Astrocyte (in vitro differentiated cells and primary cell): ENCODE data around the gene GPRC5A. TPM values are rescaled to one million over a fixed set of nuclear protein-coding genes. Genes with fewer than 3 reads are reported as not detected.
A peak's percentile ranks its signal among the peaks of the same experiment; 100 is the strongest.

Experiments
- DNase-seq: peaks from one replicate; pipeline ENCODE4 v3.0.0-alpha.2; 2010; ENCODE audit warnings: low read depth
- FAIRE-seq: peaks from 2 replicates; lab custom pipeline; 2011; peaks lifted over from hg19 to GRCh38; lab: Jason Lieb, UNC
- H2AFZ ChIP-seq: 2 replicates; pipeline ENCODE4 v1.6.0; 2012; ENCODE audit warnings: low read depth, low read length, inconsistent platforms
- H3K27ac ChIP-seq: 2 replicates; pipeline ENCODE4 v1.5.1; 2011; ENCODE audit warnings: low read depth, low read length, inconsistent platforms
- H3K27me3 ChIP-seq: 2 replicates; pipeline ENCODE4 v1.6.0; 2011; ENCODE audit warnings: low read length, inconsistent platforms; ENCODE audit not compliant: insufficient read depth
- H3K36me3 ChIP-seq: 2 replicates; pipeline ENCODE4 v1.5.1; 2011; ENCODE audit warnings: low read length, inconsistent platforms; ENCODE audit not compliant: insufficient read depth
- H3K4me1 ChIP-seq: 2 replicates; pipeline ENCODE4 v1.5.1; 2011; ENCODE audit warnings: low read length, inconsistent platforms; ENCODE audit not compliant: insufficient read depth
- H3K4me2 ChIP-seq: 2 replicates; pipeline ENCODE4 v1.6.0; 2012; ENCODE audit warnings: low read length, inconsistent platforms
- H3K4me3 ChIP-seq: 2 replicates; pipeline ENCODE4 v1.5.1; 2011; ENCODE audit warnings: low read depth, mild to moderate bottlenecking, low read length, inconsistent platforms; ENCODE audit not compliant: insufficient read depth
- H3K79me2 ChIP-seq: 2 replicates; pipeline ENCODE4 v1.6.0; 2012; ENCODE audit warnings: mild to moderate bottlenecking, low read length, inconsistent platforms; ENCODE audit not compliant: insufficient read depth
- H3K9ac ChIP-seq: 2 replicates; pipeline ENCODE4 v1.6.0; 2012; ENCODE audit warnings: mild to moderate bottlenecking, low read length, inconsistent platforms
- H3K9me3 ChIP-seq: 2 replicates; pipeline ENCODE4 v1.5.1; 2012; ENCODE audit warnings: low read depth, mild to moderate bottlenecking, low read length, inconsistent platforms; ENCODE audit not compliant: insufficient read depth
- H4K20me1 ChIP-seq: 2 replicates; pipeline ENCODE4 v1.6.0; 2012; ENCODE audit warnings: low read length, inconsistent platforms; ENCODE audit not compliant: insufficient read depth
- H3K27ac Mint-ChIP-seq: one replicate; pipeline ENCODE4 v1.8.0; 2021; ENCODE audit warnings: mild to moderate bottlenecking, mixed read lengths; ENCODE audit not compliant: unreplicated experiment
- H3K27me3 Mint-ChIP-seq: one replicate; pipeline ENCODE4 v1.8.0; 2021; ENCODE audit warnings: low read depth, mixed read lengths; ENCODE audit not compliant: unreplicated experiment
- H3K36me3 Mint-ChIP-seq: one replicate; pipeline ENCODE4 v1.8.0; 2021; ENCODE audit warnings: low read depth, mixed read lengths; ENCODE audit not compliant: unreplicated experiment
- H3K4me1 Mint-ChIP-seq: one replicate; pipeline ENCODE4 v1.8.0; 2021; ENCODE audit warnings: low read depth, mixed read lengths; ENCODE audit not compliant: unreplicated experiment
- H3K4me3 Mint-ChIP-seq: one replicate; pipeline ENCODE4 v1.8.0; 2021; ENCODE audit warnings: mild to moderate bottlenecking, moderate library complexity, mixed read lengths; ENCODE audit not compliant: unreplicated experiment
- H3K9me3 Mint-ChIP-seq: one replicate; pipeline ENCODE4 v1.8.0; 2021; ENCODE audit warnings: mild to moderate bottlenecking, mixed read lengths; ENCODE audit not compliant: unreplicated experiment
- EZH2 ChIP-seq: IDR thresholded peaks from 2 replicates; pipeline ENCODE4 v1.6.1; 2012; ENCODE audit warnings: mild to moderate bottlenecking, low read length, inconsistent platforms; ENCODE audit not compliant: insufficient read depth
- total RNA-seq: library from RNA; stranded (reverse); gene quantifications from 2 replicates; pipeline ENCODE4 v1.2.1, GENCODE V29; 2021
- TF ChIP-seq, protein P1 (sequence below): IDR thresholded peaks from 2 replicates; pipeline ENCODE4 v1.5.1; 2011; ENCODE audit warnings: low read depth, mild to moderate bottlenecking, inconsistent platforms, low read length, moderate library complexity; ENCODE audit not compliant: insufficient read depth

Gene GPRC5A
- total RNA-seq, 1 donor from 2014 or later, result 12.5 TPM

DNA sequence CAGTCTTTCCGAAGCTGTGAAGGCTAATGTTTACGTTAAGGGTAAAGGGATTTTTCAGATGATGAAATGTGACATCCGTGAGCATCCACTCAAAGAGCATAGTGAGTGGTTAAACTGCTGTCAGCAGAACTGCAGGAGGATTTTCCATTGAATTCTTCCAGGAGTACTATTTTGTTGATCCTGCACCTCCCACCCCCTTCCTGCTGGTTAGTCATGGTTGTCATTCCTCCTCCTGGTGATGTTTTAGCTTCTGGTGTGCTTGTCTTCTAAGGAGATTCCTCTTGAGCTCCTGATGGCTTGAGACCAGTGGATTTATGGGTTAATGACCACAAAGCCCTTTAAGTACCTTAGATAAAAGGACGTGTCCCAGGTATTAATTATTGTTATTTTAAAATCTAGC, 63.0 kb downstream of the GPRC5A start:
- no peaks in the 10 kb centered on the region for H3K27me3 ChIP-seq
- FAIRE-seq, result no peak
- no peak overlapping the region for H3K4me3 ChIP-seq
- no peak overlapping the region for H3K27ac Mint-ChIP-seq
- H3K9me3 Mint-ChIP-seq, result peaks cover 1% of the 10 kb centered on the region
- no peak overlapping the region for H3K9ac ChIP-seq
- H3K27ac ChIP-seq, result no peak overlapping the region
- no peaks in the 10 kb centered on the region for H4K20me1 ChIP-seq
- no peak for TF ChIP-seq EZH2
- TF ChIP-seq, protein P1, sequence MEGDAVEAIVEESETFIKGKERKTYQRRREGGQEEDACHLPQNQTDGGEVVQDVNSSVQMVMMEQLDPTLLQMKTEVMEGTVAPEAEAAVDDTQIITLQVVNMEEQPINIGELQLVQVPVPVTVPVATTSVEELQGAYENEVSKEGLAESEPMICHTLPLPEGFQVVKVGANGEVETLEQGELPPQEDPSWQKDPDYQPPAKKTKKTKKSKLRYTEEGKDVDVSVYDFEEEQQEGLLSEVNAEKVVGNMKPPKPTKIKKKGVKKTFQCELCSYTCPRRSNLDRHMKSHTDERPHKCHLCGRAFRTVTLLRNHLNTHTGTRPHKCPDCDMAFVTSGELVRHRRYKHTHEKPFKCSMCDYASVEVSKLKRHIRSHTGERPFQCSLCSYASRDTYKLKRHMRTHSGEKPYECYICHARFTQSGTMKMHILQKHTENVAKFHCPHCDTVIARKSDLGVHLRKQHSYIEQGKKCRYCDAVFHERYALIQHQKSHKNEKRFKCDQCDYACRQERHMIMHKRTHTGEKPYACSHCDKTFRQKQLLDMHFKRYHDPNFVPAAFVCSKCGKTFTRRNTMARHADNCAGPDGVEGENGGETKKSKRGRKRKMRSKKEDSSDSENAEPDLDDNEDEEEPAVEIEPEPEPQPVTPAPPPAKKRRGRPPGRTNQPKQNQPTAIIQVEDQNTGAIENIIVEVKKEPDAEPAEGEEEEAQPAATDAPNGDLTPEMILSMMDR, result no peak
- no peak overlapping the region for H3K4me3 Mint-ChIP-seq
- H3K36me3 ChIP-seq, result no peaks in the 10 kb centered on the region
- H3K4me1 ChIP-seq, result no peaks in the 10 kb centered on the region
- peaks cover 3% of the 10 kb centered on the region for H3K4me1 Mint-ChIP-seq
- H2AFZ ChIP-seq, result no peak overlapping the region
- no peaks in the 10 kb centered on the region for H3K79me2 ChIP-seq
- no peaks in the 10 kb centered on the region for H3K36me3 Mint-ChIP-seq
- no peak overlapping the region for H3K4me2 ChIP-seq
- no peaks in the 10 kb centered on the region for H3K9me3 ChIP-seq
- H3K27me3 Mint-ChIP-seq, result peaks cover 10% of the 10 kb centered on the region
- peak; percentile 45 for DNase-seq

DNA sequence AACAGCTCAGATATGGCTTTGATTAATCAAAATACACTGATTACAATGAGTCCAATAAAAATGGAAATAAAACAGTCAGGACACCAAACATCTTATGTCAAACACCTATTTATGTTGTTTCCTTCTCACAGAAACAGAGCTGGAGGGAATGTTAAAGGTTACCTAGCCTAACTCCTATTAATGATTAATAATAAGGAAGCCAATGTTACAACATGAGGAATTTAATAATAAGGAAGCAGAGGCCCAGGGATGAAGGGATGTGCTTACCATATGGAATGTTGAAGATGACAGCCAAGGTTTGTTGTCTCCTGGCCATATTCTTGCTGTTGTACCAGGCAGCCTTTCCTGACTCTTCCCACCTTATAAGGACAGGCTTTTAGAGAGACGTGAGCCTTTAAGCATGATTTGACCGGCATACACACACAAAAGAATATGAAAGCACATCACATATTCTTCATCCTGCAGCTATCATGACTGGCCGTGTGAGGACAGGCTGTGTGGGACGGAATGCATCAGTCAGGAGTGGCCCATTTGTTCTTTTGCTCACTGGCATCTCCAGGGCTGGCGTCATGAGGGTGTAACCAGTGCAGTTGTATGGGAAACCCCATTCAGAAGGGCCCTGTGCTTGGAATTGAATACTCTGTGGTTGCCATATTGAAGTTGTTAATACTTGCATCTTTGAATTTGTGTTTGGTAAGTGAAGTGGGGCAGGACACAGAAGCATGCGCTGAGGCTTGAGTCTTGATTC, 63.7 kb downstream of the GPRC5A start:
- Histone ChIP-seq H3K4me2 (no peak overlapping the region), H3K4me1 (no peaks in the 10 kb centered on the region), H4K20me1 (no peaks in the 10 kb centered on the region), H3K36me3 (no peaks in the 10 kb centered on the region), H3K9ac (no peak overlapping the region), H3K4me3 (no peak overlapping the region), H2AFZ (no peak overlapping the region), H3K27me3 (no peaks in the 10 kb centered on the region), H3K27ac (no peak overlapping the region), H3K9me3 (no peaks in the 10 kb centered on the region), H3K79me2 (no peaks in the 10 kb centered on the region)
- peaks cover 4% of the 10 kb centered on the region for H3K27me3 Mint-ChIP-seq
- DNase-seq (no peak), FAIRE-seq (no peak)
- no peak overlapping the region for H3K4me3 Mint-ChIP-seq
- no peaks in the 10 kb centered on the region for H3K9me3 Mint-ChIP-seq
- H3K4me1 Mint-ChIP-seq, result peaks cover 3% of the 10 kb centered on the region
- no peak for TF ChIP-seq EZH2
- TF ChIP-seq, protein P1, result no peak
- H3K27ac Mint-ChIP-seq, result no peak overlapping the region
- H3K36me3 Mint-ChIP-seq, result no peaks in the 10 kb centered on the region

DNA sequence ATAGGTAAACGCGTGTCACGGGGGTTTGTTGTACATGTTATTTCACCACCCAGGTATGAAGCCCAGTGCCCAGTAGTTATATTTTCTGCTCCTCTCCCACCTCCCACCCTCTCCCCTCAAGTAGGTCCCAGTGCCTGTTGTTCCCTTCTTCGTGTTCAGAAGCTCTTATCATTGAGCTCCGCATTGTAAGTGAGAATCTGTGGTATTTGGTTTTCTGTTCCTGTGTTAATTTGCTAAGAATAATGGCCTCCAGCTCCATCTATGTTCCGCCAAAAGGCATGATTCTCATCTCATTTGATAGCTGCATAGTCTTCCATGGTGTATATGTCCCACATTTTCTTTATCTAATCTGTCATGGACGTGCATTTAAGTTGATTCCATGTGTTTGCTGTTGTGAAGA, 67.5 kb downstream of the GPRC5A start:
- Histone ChIP-seq H3K4me2 (no peak overlapping the region), H3K9ac (no peak overlapping the region), H3K79me2 (no peaks in the 10 kb centered on the region), H2AFZ (no peak overlapping the region), H3K27ac (no peak overlapping the region), H3K4me1 (no peaks in the 10 kb centered on the region), H3K27me3 (no peaks in the 10 kb centered on the region), H3K36me3 (no peaks in the 10 kb centered on the region), H3K4me3 (no peak overlapping the region), H4K20me1 (no peaks in the 10 kb centered on the region), H3K9me3 (no peaks in the 10 kb centered on the region)
- H3K9me3 Mint-ChIP-seq, result no peaks in the 10 kb centered on the region
- no peaks in the 10 kb centered on the region for H3K36me3 Mint-ChIP-seq
- no peaks in the 10 kb centered on the region for H3K27me3 Mint-ChIP-seq
- DNase-seq (no peak), FAIRE-seq (no peak)
- no peak overlapping the region for H3K27ac Mint-ChIP-seq
- no peak overlapping the region for H3K4me3 Mint-ChIP-seq
- H3K4me1 Mint-ChIP-seq, result peaks cover 3% of the 10 kb centered on the region
- no peak for TF ChIP-seq EZH2
- TF ChIP-seq, protein P1, result no peak
